RPMI8226 (cell line): ENCODE data around the gene HELZ.
"Not testable (repeated sequence)": the region's sequence is repeated elsewhere in the genome, so short reads cannot be mapped to it uniquely, and the experiment has no call there.

Source experiments
- DNase-seq: peaks from one replicate; pipeline ENCODE4 v3.0.0-alpha.2; 2015

HELZ gene

GRCh38 chr17:67245073-67245693, at the start of gene HELZ:
Gene HELZ, minus strand, starts transcription at chr17:67245196. Its CDS starts 26,392 bp downstream, at chr17:67218804.
- peak; percentile 85 for DNase-seq

- DNase-seq, result peak; percentile 81
These were observed 48.5 kb upstream of the HELZ start for GRCh38 chr17:67293251-67294203.

- no peak for DNase-seq
These were observed 45.8 kb upstream of the HELZ start for GRCh38 chr17:67290711-67291291.

- DNase-seq, result no peak
These were observed 45.2 kb upstream of the HELZ start for GRCh38 chr17:67290244-67290643.

- DNase-seq, result peak; percentile 14
These were observed 44.3 kb upstream of the HELZ start for GRCh38 chr17:67289181-67289876.

- DNase-seq, result not testable (repeated sequence)
These were observed 41.8 kb upstream of the HELZ start for GRCh38 chr17:67286826-67287225.

GRCh38 chr17:67285360-67285759, 40.4 kb upstream of the HELZ start:
- DNase-seq, result no peak

GRCh38 chr17:67283731-67284516, 38.9 kb upstream of the HELZ start:
- DNase-seq, result no peak

- DNase-seq, result no peak
These were observed 36.7 kb upstream of the HELZ start for GRCh38 chr17:67281743-67282142.

- no peak for DNase-seq
These were observed 36.1 kb upstream of the HELZ start for GRCh38 chr17:67281053-67281452.

- DNase-seq, result no peak
These were observed 35.3 kb upstream of the HELZ start for GRCh38 chr17:67280279-67280678.

- DNase-seq, result no peak
These were observed 34.1 kb upstream of the HELZ start for GRCh38 chr17:67279115-67279514.

GRCh38 chr17:67278363-67278762, 33.4 kb upstream of the HELZ start:
- DNase-seq, result no peak

- peak; percentile 51 for DNase-seq
These were observed 31.1 kb upstream of the HELZ start for GRCh38 chr17:67276075-67276474.

GRCh38 chr17:67274466-67274865, 29.5 kb upstream of the HELZ start:
- DNase-seq, result no peak

- no peak for DNase-seq
These were observed 28.9 kb upstream of the HELZ start for GRCh38 chr17:67273900-67274299.

GRCh38 chr17:67272312-67273047, 27.5 kb upstream of the HELZ start:
- DNase-seq, result peak; percentile 64

- DNase-seq, result not testable (repeated sequence)
These were observed 26.2 kb upstream of the HELZ start for GRCh38 chr17:67271187-67271586.

GRCh38 chr17:67270416-67270815, 25.4 kb upstream of the HELZ start:
- DNase-seq, result no peak

GRCh38 chr17:67266496-67266895, 21.5 kb upstream of the HELZ start:
- no peak for DNase-seq

GRCh38 chr17:67265436-67266019, 20.5 kb upstream of the HELZ start:
- DNase-seq, result no peak
